ENCODE data around the gene IL16. TPM values are rescaled to one million over a fixed set of nuclear protein-coding genes. Genes with fewer than 3 reads are reported as not detected.

The IL16 gene
- total RNA-seq, 1 donor from 2014 or later: 8.5 TPM

DNA sequence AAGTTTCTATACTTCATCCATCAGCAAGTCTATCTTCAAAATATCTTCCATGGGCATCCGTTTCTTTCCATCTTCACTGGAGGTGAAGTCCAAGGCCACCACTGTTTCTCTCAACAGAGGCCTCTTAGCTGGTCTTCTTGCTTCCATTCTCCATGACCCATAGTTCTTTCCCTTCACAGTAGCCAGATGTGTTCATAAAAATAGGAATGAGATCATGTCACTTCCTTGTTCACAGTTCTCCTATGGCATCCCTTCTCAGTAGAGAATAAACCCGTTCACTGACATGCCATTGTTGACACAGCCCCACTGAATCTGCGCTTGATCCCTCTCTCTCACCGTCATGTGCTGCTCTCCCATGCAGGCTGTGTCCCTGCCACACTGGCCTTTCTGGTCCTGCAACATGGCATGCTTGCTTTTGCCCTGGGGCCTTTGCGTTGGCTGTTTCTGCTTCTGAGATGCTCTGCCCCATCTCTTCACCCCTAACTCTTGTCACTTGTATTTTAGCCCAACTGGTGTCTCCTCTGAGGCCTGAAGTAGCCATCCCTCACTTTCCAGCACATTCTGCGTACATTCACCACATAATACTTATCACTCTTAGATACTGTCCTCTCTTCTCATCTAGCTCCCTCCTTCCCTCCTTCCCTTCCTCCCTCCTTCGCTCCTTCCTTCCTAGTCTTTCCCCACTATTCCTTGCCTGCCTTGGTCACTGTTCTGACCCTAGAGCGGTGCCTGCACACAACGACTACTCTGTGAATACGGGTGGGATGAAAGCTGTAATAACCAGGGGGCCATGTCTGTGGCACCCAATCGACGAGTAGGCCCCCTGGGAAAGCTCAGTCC, 85.3 kb downstream of the IL16 start:
- no peaks in the 10 kb centered on the region for H3K4me1 ChIP-seq
- peak in 1 of 2 donors; percentile 44 for DNase-seq (ENCODE audit: low spot score in 2 of 2)
- intact Hi-C loops (cut with DNase I): no loop called here
- peaks cover 3 to 6% of the 10 kb centered on the region in 2 donors for H3K9me3 ChIP-seq
- no peaks in the 10 kb centered on the region for H3K36me3 ChIP-seq
- H3K27ac ChIP-seq: no peak overlapping the region
- no peaks in the 10 kb centered on the region for H3K27me3 ChIP-seq
- TF ChIP-seq, protein P1, sequence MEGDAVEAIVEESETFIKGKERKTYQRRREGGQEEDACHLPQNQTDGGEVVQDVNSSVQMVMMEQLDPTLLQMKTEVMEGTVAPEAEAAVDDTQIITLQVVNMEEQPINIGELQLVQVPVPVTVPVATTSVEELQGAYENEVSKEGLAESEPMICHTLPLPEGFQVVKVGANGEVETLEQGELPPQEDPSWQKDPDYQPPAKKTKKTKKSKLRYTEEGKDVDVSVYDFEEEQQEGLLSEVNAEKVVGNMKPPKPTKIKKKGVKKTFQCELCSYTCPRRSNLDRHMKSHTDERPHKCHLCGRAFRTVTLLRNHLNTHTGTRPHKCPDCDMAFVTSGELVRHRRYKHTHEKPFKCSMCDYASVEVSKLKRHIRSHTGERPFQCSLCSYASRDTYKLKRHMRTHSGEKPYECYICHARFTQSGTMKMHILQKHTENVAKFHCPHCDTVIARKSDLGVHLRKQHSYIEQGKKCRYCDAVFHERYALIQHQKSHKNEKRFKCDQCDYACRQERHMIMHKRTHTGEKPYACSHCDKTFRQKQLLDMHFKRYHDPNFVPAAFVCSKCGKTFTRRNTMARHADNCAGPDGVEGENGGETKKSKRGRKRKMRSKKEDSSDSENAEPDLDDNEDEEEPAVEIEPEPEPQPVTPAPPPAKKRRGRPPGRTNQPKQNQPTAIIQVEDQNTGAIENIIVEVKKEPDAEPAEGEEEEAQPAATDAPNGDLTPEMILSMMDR (IDR thresholded peaks at IDR 0.05): no peak
- H3K4me3 ChIP-seq: no peak overlapping the region

DNA sequence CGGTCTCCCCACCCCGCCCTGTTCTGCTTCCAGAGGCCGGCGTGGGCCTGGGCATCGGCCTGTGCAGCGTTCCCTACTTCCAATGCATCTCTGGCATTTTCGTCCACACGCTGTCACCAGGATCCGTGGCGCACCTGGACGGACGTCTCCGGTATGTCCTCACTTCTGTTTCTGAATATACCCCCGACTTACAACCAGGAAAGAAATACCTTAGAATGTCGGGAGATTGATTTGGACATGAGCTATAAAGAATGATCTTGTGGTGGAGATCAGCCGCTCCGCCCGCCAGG, 85.9 kb downstream of the IL16 start:
- H3K4me1 ChIP-seq: no peaks in the 10 kb centered on the region
- H3K27me3 ChIP-seq: no peaks in the 10 kb centered on the region
- no peak overlapping the region for H3K4me3 ChIP-seq
- DNase-seq (ENCODE audit: low spot score in 2 of 2): no peak
- peaks cover 0 to under 1% of the 10 kb centered on the region in 2 donors for H3K9me3 ChIP-seq
- TF ChIP-seq, protein P1 (IDR thresholded peaks at IDR 0.05): no peak
- intact Hi-C loops (cut with DNase I): no loop called here
- H3K27ac ChIP-seq: no peak overlapping the region
- H3K36me3 ChIP-seq: no peaks in the 10 kb centered on the region

DNA sequence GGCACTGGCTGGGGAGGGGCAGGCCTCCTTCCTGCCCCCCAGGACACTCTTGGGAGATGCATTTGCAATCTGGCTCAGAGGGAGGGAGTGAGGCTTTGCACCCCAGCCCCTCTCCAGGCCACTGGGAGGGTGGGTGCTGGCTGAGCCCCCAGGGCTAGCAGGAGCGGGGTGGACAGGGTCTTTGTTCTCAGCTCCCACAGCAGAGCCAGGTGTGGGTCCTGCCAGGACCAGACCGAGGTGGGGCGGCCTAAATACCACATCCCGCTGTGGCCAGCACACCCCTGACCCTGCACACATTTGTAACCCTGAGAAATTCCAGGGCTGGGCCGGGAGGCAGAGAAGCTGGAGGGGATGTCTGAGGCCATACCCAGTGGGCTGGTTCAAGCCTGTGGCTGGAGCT, 86.2 kb downstream of the IL16 start:
- no peak overlapping the region for H3K27ac ChIP-seq
- no peaks in the 10 kb centered on the region for H3K36me3 ChIP-seq
- TF ChIP-seq, protein P1 (IDR thresholded peaks at IDR 0.05): no peak
- no peaks in the 10 kb centered on the region for H3K27me3 ChIP-seq
- intact Hi-C loops (cut with DNase I): no loop called here
- no peaks in the 10 kb centered on the region for H3K9me3 ChIP-seq
- peak in 1 of 2 donors; percentile 47 for DNase-seq (ENCODE audit: low spot score in 2 of 2)
- no peaks in the 10 kb centered on the region for H3K4me1 ChIP-seq
- H3K4me3 ChIP-seq: no peak overlapping the region

DNA sequence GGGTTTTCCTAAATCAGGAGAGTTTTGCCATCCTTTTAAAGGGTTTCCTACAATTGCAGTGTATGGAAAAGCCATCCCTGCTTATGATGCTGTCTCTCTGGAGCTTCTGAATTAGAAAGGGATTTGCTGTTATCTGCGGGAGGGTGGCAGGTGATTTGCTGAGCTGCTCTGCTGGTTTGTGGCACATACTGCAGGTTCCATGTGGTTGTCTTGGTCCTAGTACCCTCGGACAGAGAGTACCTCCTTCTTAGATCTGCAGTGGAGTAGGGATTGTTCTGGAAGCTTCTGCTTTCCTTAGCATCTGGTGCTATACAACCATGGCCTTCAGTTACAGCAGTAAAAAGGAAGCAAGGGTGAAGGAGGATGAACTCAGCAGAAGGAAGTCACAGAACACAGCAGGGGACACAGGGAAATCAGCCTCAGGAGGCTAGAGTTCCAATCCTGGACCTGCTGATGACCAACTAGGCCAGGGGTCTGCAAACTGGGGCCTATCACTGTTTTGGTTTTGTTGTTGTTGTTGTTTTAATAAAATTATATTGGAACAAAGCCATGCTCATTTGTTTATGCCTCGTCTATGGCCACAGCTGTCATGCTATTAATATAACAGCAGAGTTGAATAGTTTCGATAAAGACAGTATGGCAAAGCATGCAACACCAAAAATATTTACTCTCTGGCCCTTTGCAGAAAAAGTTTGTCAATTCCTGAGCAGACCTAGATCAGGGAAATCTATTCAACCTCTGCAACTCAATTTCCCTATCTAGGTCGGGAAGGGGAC, 87.8 kb downstream of the IL16 start:
- intact Hi-C loops (cut with DNase I): no loop called here
- Histone ChIP-seq H3K4me3 (no peak overlapping the region), H3K9me3 (no peaks in the 10 kb centered on the region), H3K4me1 (no peaks in the 10 kb centered on the region), H3K27ac (no peak overlapping the region), H3K36me3 (no peaks in the 10 kb centered on the region), H3K27me3 (no peaks in the 10 kb centered on the region)
- DNase-seq (ENCODE audit: low spot score in 2 of 2): peak in 1 of 2 donors; percentile 34
- TF ChIP-seq, protein P1 (IDR thresholded peaks at IDR 0.05): no peak

DNA sequence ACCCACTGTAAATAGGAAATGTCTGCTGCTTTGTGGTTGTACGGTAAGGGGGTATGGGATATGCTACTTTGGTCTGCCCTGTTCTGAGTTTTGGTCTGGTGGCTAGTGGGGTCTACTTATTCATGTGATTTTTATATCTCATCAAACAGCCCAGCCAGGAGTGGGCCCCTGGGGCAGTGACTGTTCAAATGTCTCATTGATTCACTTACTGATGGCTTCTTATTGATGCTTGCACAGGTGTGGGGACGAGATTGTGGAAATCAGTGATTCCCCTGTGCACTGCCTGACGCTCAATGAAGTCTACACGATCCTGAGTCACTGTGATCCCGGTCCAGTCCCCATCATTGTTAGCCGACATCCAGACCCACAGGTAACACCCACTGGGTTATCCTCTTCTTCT, 88.8 kb downstream of the IL16 start:
- TF ChIP-seq, protein P1 (IDR thresholded peaks at IDR 0.05): no peak
- H3K27ac ChIP-seq: no peak overlapping the region

More for the DNA sequence above, 88.8 kb downstream of the IL16 start:
- intact Hi-C loops (cut with DNase I): no loop called here
- H3K4me3 ChIP-seq: no peak overlapping the region
- no peaks in the 10 kb centered on the region for H3K27me3 ChIP-seq
- H3K36me3 ChIP-seq: no peaks in the 10 kb centered on the region
- H3K9me3 ChIP-seq: no peaks in the 10 kb centered on the region
- DNase-seq (ENCODE audit: low spot score in 2 of 2): peak in 1 of 2 donors; percentile 33
- no peaks in the 10 kb centered on the region for H3K4me1 ChIP-seq
